Kidney (tissue), 14 donors: ENCODE results near the gene ZBTB8B. TPM values are rescaled to one million over a fixed set of nuclear protein-coding genes. Genes with fewer than 3 reads are reported as not detected.
"Not testable (repeated sequence)": the region's sequence is repeated elsewhere in the genome, so short reads cannot be mapped to it uniquely, and the experiment has no call there.

Source experiments
- DNase-seq, 5 donors: peaks; one replicate each; pipeline ENCODE4 v3.0.0-alpha.2; 2013 to 2020
- FAIRE-seq: peaks from 2 replicates; lab custom pipeline; 2012; peaks lifted over from hg19 to GRCh38; lab: Jason Lieb, UNC
- H3K27ac ChIP-seq, 2 donors: one replicate each; pipeline ENCODE4 v1.7.0; 2013; ENCODE audit warnings: low read depth in 2 of 2, low read length in 2 of 2, inconsistent platforms in 1 of 2
- H3K27me3 ChIP-seq: one replicate; pipeline ENCODE4 v1.7.1; 2013; ENCODE audit warnings: low read length, inconsistent platforms; ENCODE audit not compliant: control insufficient read depth, insufficient read depth
- H3K36me3 ChIP-seq, 3 donors: one replicate each; pipeline versions ENCODE4 v1.7.0 to v1.7.1; 2013; ENCODE audit warnings: low read length in 3 of 3, control low read depth in 1 of 3, inconsistent platforms in 1 of 3; ENCODE audit not compliant: insufficient read depth in 3 of 3, control insufficient read depth in 2 of 3
- H3K4me1 ChIP-seq, 3 donors: one replicate each; pipeline versions ENCODE4 v1.7.0 to v1.7.1; 2013; ENCODE audit warnings: low read length in 3 of 3, inconsistent platforms in 1 of 3, low read depth in 1 of 3; ENCODE audit not compliant: control insufficient read depth in 2 of 3, insufficient read depth in 2 of 3
- H3K4me3 ChIP-seq, 3 donors: one replicate each; pipeline versions ENCODE4 v1.7.0 to v1.8.1; 2013; ENCODE audit warnings: low read length in 3 of 3, control low read depth in 1 of 3, inconsistent platforms in 1 of 3
- H3K9ac ChIP-seq, 3 donors: one replicate each; pipeline versions ENCODE4 v1.7.0 to v1.7.1; 2013; ENCODE audit warnings: low read length in 3 of 3, control low read depth in 1 of 3, inconsistent platforms in 1 of 3
- H3K9me3 ChIP-seq, 3 donors: one replicate each; pipeline versions ENCODE4 v1.7.0 to v1.7.1; 2013; ENCODE audit warnings: low read length in 3 of 3, control low read depth in 1 of 3, inconsistent platforms in 1 of 3; ENCODE audit not compliant: control insufficient read depth in 2 of 3, insufficient read depth in 1 of 3
- CTCF ChIP-seq: IDR thresholded peaks from 3 replicates; pipeline ENCODE4 v1.5.1; 2012; ENCODE audit warnings: mild to moderate bottlenecking, moderate library complexity, borderline replicate concordance; ENCODE audit not compliant: insufficient read depth; ENCODE audit errors: extremely low read depth
- intact Hi-C: fragments of 100-400 bp; cut with DNase I; formaldehyde crosslinking; loops from one replicate; pipeline ENCODE4 v1.11.1; 2022
- polyA plus RNA-seq: library from polyadenylated mRNA; stranded (reverse); fragments of 350-450 nt; fragmentation: Illumina TruSeq; extraction: RNeasy Lipid Tissue Mini Kit (QIAGEN cat#74804); gene quantifications from one replicate; pipeline ENCODE4 v1.2.3, GENCODE V29; 2014; ENCODE audit warnings: low read depth, low replicate concordance; ENCODE audit not compliant: insufficient read depth
- total RNA-seq: library from RNA; stranded (reverse); fragmentation: NEBNext Ultra II Directional; extraction: Animal tissue kit (Norgen Biotek cat#: 25700); gene quantifications from one replicate; pipeline ENCODE4 v1.2.1, GENCODE V29; 2021
- donor health status: control.
- donor health status: control.
- donor health status: control.
- donor health status: control.
- donor health status: control.
- donor health status: DM: yes; HTN: yes; CAD: no.
- donor health status: Normal renal cell carcinoma (clear cell type).

Gene ZBTB8B
- total and polyA plus RNA-seq, 2 donors from 2014 or later: 0.03 to 0.06 TPM

- peaks cover 0 to 4% (median 0%) of the 10 kb centered on the region in 3 donors for H3K4me1 ChIP-seq
- DNase-seq (peak in 1 of 5 donors; percentile 12), FAIRE-seq (no peak)
- peak overlapping the region in 1 of 3 donors; percentile 49 for H3K4me3 ChIP-seq
- H3K27me3 ChIP-seq: no peaks in the 10 kb centered on the region
- H3K36me3 ChIP-seq: no peaks in the 10 kb centered on the region
- H3K9me3 ChIP-seq: no peaks in the 10 kb centered on the region
- TF ChIP-seq CTCF: no peak
- no peak overlapping the region for H3K27ac ChIP-seq
- H3K9ac ChIP-seq: no peak overlapping the region
- intact Hi-C loops: no loop called here
These were observed 37.5 kb upstream of the ZBTB8B start for GRCh38 chr1:32427264-32427963.

- no peaks in the 10 kb centered on the region for H3K9me3 ChIP-seq
- no peak overlapping the region for H3K9ac ChIP-seq
- DNase-seq: no peak
- H3K36me3 ChIP-seq: no peaks in the 10 kb centered on the region
- no peak for FAIRE-seq
- no peak overlapping the region for H3K4me3 ChIP-seq
- peaks cover 0 to under 1% (median 0%) of the 10 kb centered on the region in 3 donors for H3K4me1 ChIP-seq
- H3K27me3 ChIP-seq: no peaks in the 10 kb centered on the region
- TF ChIP-seq CTCF: no peak
- intact Hi-C loops: no loop called here
- no peak overlapping the region for H3K27ac ChIP-seq
These were observed 33.0 kb upstream of the ZBTB8B start for GRCh38 chr1:32431736-32432400.

GRCh38 chr1:32438136-32438535 is 26.7 kb upstream of the ZBTB8B start:
- H3K4me3 ChIP-seq: no peak overlapping the region
- intact Hi-C loops: no loop called here
- no peak overlapping the region for H3K27ac ChIP-seq
- no peaks in the 10 kb centered on the region for H3K4me1 ChIP-seq
- no peak overlapping the region for H3K9ac ChIP-seq
- no peak for TF ChIP-seq CTCF
- H3K27me3 ChIP-seq: no peaks in the 10 kb centered on the region
- H3K9me3 ChIP-seq: peaks cover 0 to 6% (median 0%) of the 10 kb centered on the region in 3 donors
- no peaks in the 10 kb centered on the region for H3K36me3 ChIP-seq
- DNase-seq: no peak
- no peak for FAIRE-seq

- H3K27ac ChIP-seq, FAIRE-seq, H3K27me3 ChIP-seq, H3K9me3 ChIP-seq, H3K4me3 ChIP-seq, H3K9ac ChIP-seq, DNase-seq, H3K36me3 ChIP-seq, intact Hi-C loops, H3K4me1 ChIP-seq: not testable (repeated sequence)
These were observed 26.1 kb upstream of the ZBTB8B start for GRCh38 chr1:32438777-32439176.

- H3K9ac ChIP-seq, FAIRE-seq, H3K27me3 ChIP-seq, H3K36me3 ChIP-seq, intact Hi-C loops, H3K27ac ChIP-seq, DNase-seq, H3K4me1 ChIP-seq, H3K4me3 ChIP-seq, H3K9me3 ChIP-seq: not testable (repeated sequence)
These were observed 23.4 kb upstream of the ZBTB8B start for GRCh38 chr1:32441467-32441866.
